Gastrocnemius medialis (tissue), 4 donors: Measurements from ENCODE around the gene ERAL1. TPM values are rescaled to one million over a fixed set of nuclear protein-coding genes. Genes with fewer than 3 reads are reported as not detected.
"Not testable (repeated sequence)": the region's sequence is repeated elsewhere in the genome, so short reads cannot be mapped to it uniquely, and the experiment has no call there.

Source experiments
- ATAC-seq, 2 donors: fragments of 150-250 bp; one replicate each; pipeline ENCODE4 v1.9.1; 2016
- DNase-seq, 2 donors: peaks; one replicate each; pipeline ENCODE4 v3.0.0-alpha.2; 2019
- H3K27ac ChIP-seq, 4 donors: fragments of 200-600 bp; sonication (generic); 1 replicate in 1 of 4; 2 replicates in 3 of 4; pipeline ENCODE4 v1.5.1; 2016 to 2018; ENCODE audit warnings: mild to moderate bottlenecking in 2 of 4, moderate library complexity in 1 of 4
- H3K27me3 ChIP-seq, 3 donors: fragments of 200-600 bp; sonication (generic) in 2 of 3; 1 replicate in 1 of 3; 2 replicates in 2 of 3; pipeline versions ENCODE4 v1.5.1 to v1.6.0; 2016 to 2019; ENCODE audit warnings: mild to moderate bottlenecking in 1 of 3, moderate library complexity in 1 of 3
- H3K36me3 ChIP-seq, 2 donors: fragments of 200-600 bp; sonication (generic) in 1 of 2; one replicate each; pipeline ENCODE4 v1.5.1; 2017 to 2018
- H3K4me1 ChIP-seq, 2 donors: fragments of 200-600 bp; sonication (generic) in 1 of 2; one replicate each; pipeline ENCODE4 v1.5.1; 2016 to 2017; ENCODE audit warnings: mild to moderate bottlenecking in 2 of 2
- H3K4me3 ChIP-seq, 4 donors: fragments of 200-600 bp; sonication (generic) in 3 of 4; 1 replicate in 1 of 4; 2 replicates in 3 of 4; pipeline ENCODE4 v1.5.1; 2016 to 2019; ENCODE audit warnings: mild to moderate bottlenecking in 2 of 4
- H3K9me3 ChIP-seq, 3 donors: fragments of 200-600 bp; sonication (generic) in 2 of 3; 1 replicate in 1 of 3; 2 replicates in 2 of 3; pipeline ENCODE4 v1.5.1; 2016 to 2019
- CTCF ChIP-seq, 5 experiments: fragments of 450-650 bp in 3 of 5; fragments of 200-600 bp in 2 of 5; sonication (generic) in 2 of 5; IDR thresholded peaks in 4 of 5; conservative IDR thresholded peaks in 1 of 5; 1 replicate in 4 of 5; 2 replicates in 1 of 5; pipeline ENCODE4 v1.5.1; 2016 to 2019; ENCODE audit warnings: antibody characterized with exemption in 5 of 5, mild to moderate bottlenecking in 3 of 5, moderate library complexity in 3 of 5
- POLR2A ChIP-seq, 2 donors: fragments of 450-650 bp; IDR thresholded peaks; one replicate each; pipeline ENCODE4 v1.6.1; 2017; ENCODE audit warnings: antibody characterized with exemption in 2 of 2, mild to moderate bottlenecking in 2 of 2, moderate library complexity in 2 of 2
- in situ Hi-C, 4 donors: fragments of 200-750 bp; cut with MboI; loops; one replicate each; pipeline versions ENCODE4 v1.15.0 to v1.8.0; 2017; ENCODE audit warnings: low sequenced_read_pairs in 4 of 4
- intact Hi-C: fragments of 100-400 bp; cut with DNase I; formaldehyde crosslinking; loops from one replicate; pipeline ENCODE4 v1.15.1; 2023; ENCODE audit warnings: low total_unique reads
- total RNA-seq, 4 donors: library from RNA; depleted of rRNA; stranded (reverse); fragments of >200 nt; gene quantifications; one replicate each; pipeline versions ENCODE4 v1.1.0 to v1.2.3, GENCODE V29; 2016

Gene ERAL1
- total RNA-seq, 4 donors from 2014 or later = 35.1 to 69.2 (median 64.1) TPM

- H3K27ac ChIP-seq = no peak overlapping the region
- no peaks in the 10 kb centered on the region for H3K36me3 ChIP-seq
- TF ChIP-seq CTCF (IDR thresholded peaks at IDR 0.05 in 4 of 5, conservative IDR thresholded peaks at IDR 0.05 in 1 of 5) (no peak), POLR2A (IDR thresholded peaks at IDR 0.05) (no peak)
- intact Hi-C loops (no loop called here), in situ Hi-C loops (loop anchor here in 1 of 4 donors (25.0 kb wide), 1 partner anchor 109 kb away; no protein-coding TSS in a partner anchor)
- H3K9me3 ChIP-seq = no peaks in the 10 kb centered on the region
- DNase-seq (no peak), ATAC-seq (no peak)
- H3K4me3 ChIP-seq = no peak overlapping the region
- no peaks in the 10 kb centered on the region for H3K4me1 ChIP-seq
- H3K27me3 ChIP-seq = no peaks in the 10 kb centered on the region
Observed at GRCh38 chr17:28871056-28871579, 16.3 kb downstream of the ERAL1 start.

GRCh38 chr17:28873839-28874238, 19.0 kb downstream of the ERAL1 start:
- intact Hi-C loops = no loop called here
- no peak overlapping the region for H3K4me3 ChIP-seq
- no peaks in the 10 kb centered on the region for H3K9me3 ChIP-seq
- no peak overlapping the region for H3K27ac ChIP-seq
- TF ChIP-seq POLR2A (IDR thresholded peaks at IDR 0.05) (no peak), CTCF (IDR thresholded peaks at IDR 0.05 in 4 of 5, conservative IDR thresholded peaks at IDR 0.05 in 1 of 5) (no peak)
- DNase-seq = no peak
- peaks cover 0 to 8% of the 10 kb centered on the region in 2 donors for H3K36me3 ChIP-seq
- H3K27me3 ChIP-seq = no peaks in the 10 kb centered on the region
- no peaks in the 10 kb centered on the region for H3K4me1 ChIP-seq
- in situ Hi-C loops = loop anchor here in 1 of 4 donors (25.0 kb wide), 1 partner anchor 112 kb away; no protein-coding TSS in a partner anchor
- ATAC-seq = no peak

- Histone ChIP-seq H3K36me3 (peaks cover 0 to 18% of the 10 kb centered on the region in 2 donors), H3K4me1 (no peaks in the 10 kb centered on the region), H3K4me3 (no peak overlapping the region), H3K27me3 (no peaks in the 10 kb centered on the region), H3K27ac (no peak overlapping the region), H3K9me3 (no peaks in the 10 kb centered on the region)
- in situ Hi-C loops = loop anchor here in 1 of 4 donors (25.0 kb wide), 1 partner anchor 112 kb away; no protein-coding TSS in a partner anchor
- DNase-seq (no peak), ATAC-seq (no peak)
- intact Hi-C loops = no loop called here
- TF ChIP-seq CTCF (IDR thresholded peaks at IDR 0.05 in 4 of 5, conservative IDR thresholded peaks at IDR 0.05 in 1 of 5) (no peak), POLR2A (IDR thresholded peaks at IDR 0.05) (no peak)
Observed at GRCh38 chr17:28874750-28875149, 19.9 kb downstream of the ERAL1 start.

GRCh38 chr17:28875848-28876550, 21.2 kb downstream of the ERAL1 start:
- intact Hi-C loops = no loop called here
- in situ Hi-C loops = no loop called here

GRCh38 chr17:28877150-28877711, 22.4 kb downstream of the ERAL1 start:
- DNase-seq, H3K4me1 ChIP-seq, ATAC-seq, H3K27ac ChIP-seq, H3K4me3 ChIP-seq, in situ Hi-C loops, intact Hi-C loops, H3K9me3 ChIP-seq, H3K27me3 ChIP-seq: not testable (repeated sequence)
- H3K36me3 ChIP-seq = peaks cover 0 to 42% of the 10 kb centered on the region in 2 donors

More at GRCh38 chr17:28875848-28876550, 21.2 kb downstream of the ERAL1 start:
- Histone ChIP-seq H3K4me1 (no peaks in the 10 kb centered on the region), H3K27me3 (no peaks in the 10 kb centered on the region), H3K4me3 (no peak overlapping the region), H3K36me3 (peaks cover 0 to 30% of the 10 kb centered on the region in 2 donors), H3K27ac (no peak overlapping the region), H3K9me3 (no peaks in the 10 kb centered on the region)
- ATAC-seq (no peak), DNase-seq (no peak)
- TF ChIP-seq CTCF (IDR thresholded peaks at IDR 0.05 in 4 of 5, conservative IDR thresholded peaks at IDR 0.05 in 1 of 5) = no peak
- TF ChIP-seq POLR2A (IDR thresholded peaks at IDR 0.05) = no peak
